GM23338 (cell line): ENCODE data around the gene BHLHE23. TPM values are rescaled to one million over a fixed set of nuclear protein-coding genes. Genes with fewer than 3 reads are reported as not detected.

ENCODE experiments used
- ATAC-seq: fragments of 200-7000 bp; cut with Tn5 transposase; 3 replicates; pipeline ENCODE4 v1.9.1; 2020
- DNase-seq: peaks from one replicate; pipeline ENCODE4 v3.0.0-alpha.2; 2015; ENCODE audit warnings: low spot score
- H2AFZ ChIP-seq: fragments of 200-600 bp; sonication (generic); 2 replicates; pipeline ENCODE4 v1.8.0; 2016; ENCODE audit warnings: antibody characterized with exemption, mild to moderate bottlenecking, moderate library complexity
- H3F3A ChIP-seq: fragments of 200-600 bp; sonication (generic); replicated peaks from 2 replicates; pipeline ENCODE4 v1.8.0; 2017; ENCODE audit warnings: antibody characterized with exemption, mixed run types, low read depth
- H3K27ac ChIP-seq: fragments of 200-600 bp; sonication (generic); 2 replicates; pipeline ENCODE4 v1.6.1; 2016; ENCODE audit warnings: low read depth
- H3K27me3 ChIP-seq: fragments of 200-600 bp; sonication (generic); 2 replicates; pipeline ENCODE4 v1.8.0; 2016; ENCODE audit warnings: mild to moderate bottlenecking, mixed run types, moderate library complexity; ENCODE audit not compliant: insufficient read depth
- H3K36me3 ChIP-seq: fragments of 200-600 bp; sonication (generic); 2 replicates; pipeline ENCODE4 v1.8.0; 2016; ENCODE audit warnings: mild to moderate bottlenecking; ENCODE audit not compliant: insufficient read depth
- H3K4me1 ChIP-seq: fragments of 200-600 bp; sonication (generic); 2 replicates; pipeline ENCODE4 v1.8.0; 2016; ENCODE audit warnings: mild to moderate bottlenecking, moderate library complexity; ENCODE audit not compliant: insufficient read depth
- H3K4me2 ChIP-seq: fragments of 200-600 bp; sonication (generic); 2 replicates; pipeline ENCODE4 v1.7.1; 2017; ENCODE audit warnings: mixed run types
- H3K4me3 ChIP-seq: fragments of 200-600 bp; sonication (generic); 2 replicates; pipeline ENCODE4 v1.6.1; 2016; ENCODE audit warnings: mixed run types
- H3K79me2 ChIP-seq: fragments of 200-600 bp; sonication (generic); replicated peaks from 2 replicates; pipeline ENCODE4 v1.8.0; 2017; ENCODE audit warnings: mild to moderate bottlenecking; ENCODE audit not compliant: insufficient read depth
- H3K9me2 ChIP-seq: fragments of 200-600 bp; sonication (generic); 2 replicates; pipeline ENCODE4 v1.8.0; 2017; ENCODE audit not compliant: insufficient read depth
- H4K20me1 ChIP-seq: fragments of 200-600 bp; sonication (generic); replicated peaks from 2 replicates; pipeline ENCODE4 v1.8.0; 2017; ENCODE audit warnings: mild to moderate bottlenecking; ENCODE audit not compliant: insufficient read depth
- H3K27ac Mint-ChIP-seq: 2 replicates; pipeline ENCODE4 v1.8.0; 2020; ENCODE audit warnings: inconsistent platforms, mild to moderate bottlenecking, moderate library complexity, mixed read lengths
- H3K27me3 Mint-ChIP-seq: 3 replicates; pipeline ENCODE4 v1.8.0; 2022; ENCODE audit warnings: low read depth, mild to moderate bottlenecking, moderate library complexity, mixed read lengths, inconsistent platforms; ENCODE audit not compliant: insufficient read depth, poor library complexity
- H3K36me3 Mint-ChIP-seq: 3 replicates; pipeline ENCODE4 v1.8.0; 2021; ENCODE audit warnings: low read depth, mild to moderate bottlenecking, inconsistent platforms, moderate library complexity, mixed read lengths
- H3K4me1 Mint-ChIP-seq: 3 replicates; pipeline ENCODE4 v1.8.0; 2020; ENCODE audit warnings: mild to moderate bottlenecking, inconsistent platforms, mixed read lengths
- H3K4me3 Mint-ChIP-seq: 3 replicates; pipeline ENCODE4 v1.8.0; 2021; ENCODE audit warnings: moderate library complexity, mild to moderate bottlenecking, inconsistent platforms, mixed read lengths
- H3K9me3 Mint-ChIP-seq: 3 replicates; pipeline ENCODE4 v1.8.0; 2020; ENCODE audit warnings: moderate library complexity, mild to moderate bottlenecking, inconsistent platforms, mixed read lengths
- CREB1 ChIP-seq: fragments of 250-450 bp; sonication (Bioruptor Pico); IDR thresholded peaks from 2 replicates; pipeline ENCODE4 v1.5.0; 2020; ENCODE audit warnings: low read depth, mild to moderate bottlenecking, moderate library complexity
- CTCF ChIP-seq, 2 experiments: fragments of 200-600 bp in 1 of 2; sonication (generic) in 1 of 2; conservative IDR thresholded peaks; 2 replicates each; pipeline versions ENCODE4 v1.5.1 to v1.6.1; 2016 to 2017; ENCODE audit warnings: antibody characterized with exemption in 2 of 2, low read depth in 2 of 2, mild to moderate bottlenecking in 2 of 2, moderate library complexity in 1 of 2
- ETS1 ChIP-seq: IDR thresholded peaks from 2 replicates; pipeline ENCODE4 v1.6.1; 2016; ENCODE audit warnings: antibody characterized with exemption
- EZH2 ChIP-seq: fragments of 200-600 bp; sonication (generic); IDR thresholded peaks from one replicate; pipeline ENCODE4 v1.8.0; 2017; ENCODE audit warnings: antibody characterized with exemption, mild to moderate bottlenecking, low read depth; ENCODE audit not compliant: unreplicated experiment
- EZH2phosphoT487 ChIP-seq: fragments of 200-600 bp; sonication (generic); IDR thresholded peaks from one replicate; pipeline ENCODE4 v1.8.1; 2018; ENCODE audit warnings: antibody characterized with exemption; ENCODE audit not compliant: unreplicated experiment
- JUNB ChIP-seq: IDR thresholded peaks from one replicate; pipeline ENCODE4 v1.6.1; 2016; ENCODE audit warnings: antibody characterized with exemption; ENCODE audit not compliant: unreplicated experiment
- NANOG ChIP-seq: IDR thresholded peaks from 2 replicates; pipeline ENCODE4 v1.6.1; 2016; ENCODE audit warnings: antibody characterized with exemption, borderline replicate concordance
- POLR2AphosphoS5 ChIP-seq: IDR thresholded peaks from 2 replicates; pipeline ENCODE4 v1.6.1; 2016; ENCODE audit warnings: antibody characterized with exemption, low read depth
- REST ChIP-seq: IDR thresholded peaks from one replicate; pipeline ENCODE4 v1.6.1; 2018; ENCODE audit warnings: antibody characterized with exemption; ENCODE audit not compliant: unreplicated experiment
- STAT1 ChIP-seq: IDR thresholded peaks from one replicate; pipeline ENCODE4 v1.6.1; 2016; ENCODE audit warnings: antibody characterized with exemption; ENCODE audit not compliant: unreplicated experiment
- ZNF114 ChIP-seq: fragments of 250-450 bp; sonication (Bioruptor Pico); IDR thresholded peaks from 2 replicates; pipeline ENCODE4 v1.5.0; 2020; ENCODE audit warnings: mild to moderate bottlenecking, moderate library complexity
- ZNF331 ChIP-seq: fragments of 250-450 bp; sonication (Bioruptor Pico); IDR thresholded peaks from 2 replicates; pipeline ENCODE4 v1.5.0; 2020; ENCODE audit warnings: low read depth, mild to moderate bottlenecking, moderate library complexity
- ZNF462 ChIP-seq: fragments of 250-450 bp; sonication (Bioruptor Pico); IDR thresholded peaks from 2 replicates; pipeline ENCODE4 v1.5.0; 2020; ENCODE audit warnings: mild to moderate bottlenecking, moderate library complexity
- polyA plus RNA-seq: library from polyadenylated mRNA; unstranded; fragments of >200 nt; fragmentation: Nextera tagmentation; extraction: Ambion mirVana; gene quantifications from 2 replicates; pipeline ENCODE4 v1.2.1, GENCODE V29; 2016
- total RNA-seq: library from RNA; depleted of rRNA; stranded (reverse); fragments of >200 nt; shearing (Covaris generic); gene quantifications from 2 replicates; pipeline ENCODE4 v1.2.3, GENCODE V29; 2014

Gene BHLHE23
- total and polyA plus RNA-seq, 2 experiments from 2014 or later, result 0.52 to 5.0 TPM

- Mint-ChIP-seq H3K9me3 (no peaks in the 10 kb centered on the region), H3K27me3 (peaks cover 6% of the 10 kb centered on the region), H3K36me3 (no peaks in the 10 kb centered on the region), H3K4me1 (peaks cover 43% of the 10 kb centered on the region), H3K27ac (no peak overlapping the region), H3K4me3 (no peak overlapping the region)
- no peaks in the 10 kb centered on the region for H4K20me1 ChIP-seq
- H3K9me2 ChIP-seq, result no peaks in the 10 kb centered on the region
- no peak overlapping the region for H3K4me2 ChIP-seq
- no peaks in the 10 kb centered on the region for H3K36me3 ChIP-seq
- no peak overlapping the region for H2AFZ ChIP-seq
- H3F3A ChIP-seq, result 0 out of 2 replicates have a peak, but pooled peaks cover 7% of the 10 kb centered on the region
- H3K4me3 ChIP-seq, result no peak overlapping the region
- TF ChIP-seq ZNF114 (CRISPR knock-in tag), result no peak
- TF ChIP-seq ZNF462, result no peak
- no peak for TF ChIP-seq ETS1
- TF ChIP-seq ZNF331 (CRISPR knock-in tag), result no peak
- no peak for TF ChIP-seq EZH2phosphoT487
- no peak for TF ChIP-seq POLR2AphosphoS5
- TF ChIP-seq EZH2, result no peak
- TF ChIP-seq CREB1 (CRISPR knock-in tag), result no peak
- TF ChIP-seq NANOG, result no peak
- no peak for TF ChIP-seq STAT1
- TF ChIP-seq CTCF (conservative IDR thresholded peaks at IDR 0.05; ENCODE audit: low read depth in 2 of 2), result no peak
- no peak for TF ChIP-seq JUNB
- no peak for TF ChIP-seq REST
- no peak overlapping the region for H3K27ac ChIP-seq
- DNase-seq (no peak), ATAC-seq (no peak)
- H3K4me1 ChIP-seq, result peaks cover 39% of the 10 kb centered on the region
- no peaks in the 10 kb centered on the region for H3K27me3 ChIP-seq
- no peaks in the 10 kb centered on the region for H3K79me2 ChIP-seq
These were observed 24.4 kb downstream of the BHLHE23 start for GRCh38 chr20:62982124-62983075.
